ENCODE data around the gene MEGF8.
"Not testable (repeated sequence)": the region's sequence is repeated elsewhere in the genome, so short reads cannot be mapped to it uniquely, and the experiment has no call there.

MEGF8 gene

DNA sequence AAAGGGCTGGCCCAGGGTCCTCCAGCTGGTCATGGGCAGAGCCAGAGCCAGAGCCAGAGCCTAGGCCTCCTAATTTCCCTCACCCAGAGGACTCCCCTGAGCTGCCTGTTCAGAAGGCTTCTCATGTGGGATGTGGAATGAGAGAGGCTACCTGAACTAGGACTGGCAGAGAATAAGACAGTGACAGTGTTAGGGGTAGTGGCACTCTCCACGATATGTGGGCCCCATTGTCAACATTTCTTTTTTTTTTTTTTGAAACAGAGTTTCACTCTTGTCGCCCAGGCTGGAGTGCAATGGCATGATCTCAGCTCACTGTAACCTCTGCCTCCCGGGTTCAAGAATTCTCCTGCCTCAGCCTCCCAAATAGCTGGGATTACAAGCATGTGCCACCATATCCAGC lies 5.9 kb downstream of the MEGF8 start:
- not testable (repeated sequence) for DNase-seq (ENCODE audit: low spot score)

DNA sequence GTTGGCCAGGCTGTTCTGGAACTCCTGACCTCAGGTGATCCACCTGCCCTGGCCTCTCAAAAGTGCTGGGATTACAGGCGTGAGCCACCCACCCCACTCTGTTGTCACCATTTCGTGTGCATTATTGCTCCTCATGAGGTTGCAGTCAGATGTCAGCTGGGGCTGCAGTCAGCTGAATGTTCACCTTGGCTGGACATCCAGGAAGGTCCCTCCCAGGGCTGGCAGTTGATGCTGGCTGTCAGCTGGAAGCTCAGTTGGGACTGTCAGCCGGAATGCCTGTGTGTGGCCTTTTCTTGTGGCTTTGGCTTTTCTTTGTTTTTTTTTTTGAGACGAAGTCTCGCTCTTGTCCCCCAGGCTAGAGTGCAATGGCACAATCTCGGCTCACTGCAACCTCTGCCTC lies 6.6 kb downstream of the MEGF8 start:
- no peak for DNase-seq (ENCODE audit: low spot score)

DNA sequence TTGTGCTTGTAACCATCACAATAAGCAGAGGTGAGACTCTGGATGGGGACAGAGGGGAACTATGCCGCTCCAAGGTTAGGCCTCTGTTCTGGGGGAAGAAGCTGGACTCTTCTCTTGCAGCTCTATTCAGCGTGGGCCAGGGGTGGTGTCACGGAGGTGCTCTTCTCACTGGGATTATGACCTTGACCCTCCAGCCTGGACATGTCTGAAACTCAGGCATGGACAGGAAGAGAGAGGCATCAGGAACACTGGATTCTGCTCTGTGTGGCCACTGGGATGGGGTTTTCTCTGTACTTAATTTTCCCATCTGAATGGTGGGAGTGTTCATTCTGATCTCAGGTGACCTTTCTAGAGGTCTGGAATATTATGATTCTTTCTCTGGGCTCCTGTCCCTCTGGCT lies 7.6 kb downstream of the MEGF8 start:
- DNase-seq (ENCODE audit: low spot score), result no peak

DNA sequence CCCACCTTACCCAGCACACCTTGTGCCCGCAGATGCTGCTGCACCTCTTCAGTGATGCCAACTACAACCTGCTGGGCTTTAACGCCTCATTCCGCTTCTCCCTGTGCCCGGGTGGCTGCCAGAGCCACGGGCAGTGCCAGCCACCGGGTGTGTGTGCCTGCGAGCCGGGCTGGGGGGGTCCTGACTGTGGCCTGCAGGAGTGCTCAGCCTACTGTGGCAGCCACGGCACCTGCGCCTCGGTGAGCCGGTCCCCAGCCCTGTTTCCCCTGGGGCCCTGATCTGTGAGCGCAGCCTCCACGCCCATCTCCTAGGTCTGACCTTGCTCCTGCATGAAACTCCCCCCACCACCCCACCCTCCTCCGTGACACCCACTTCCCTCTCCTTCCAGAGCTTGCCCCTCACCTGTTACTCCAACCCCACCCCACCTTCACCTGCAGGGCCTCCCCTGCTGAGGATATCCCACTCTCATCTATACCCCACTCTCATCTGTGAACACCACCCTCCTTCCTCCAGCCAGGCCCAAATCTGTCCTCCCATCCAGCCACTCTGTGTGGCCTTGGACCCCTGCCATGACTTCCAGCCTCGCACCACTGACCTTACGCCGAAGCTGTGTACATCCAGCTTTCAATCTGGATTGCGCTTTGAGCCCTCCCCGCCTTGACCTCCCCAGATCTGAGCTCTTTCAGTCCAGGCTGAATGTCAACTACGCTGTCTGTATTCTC lies 8.7 kb downstream of the MEGF8 start:
- DNase-seq (ENCODE audit: low spot score), result no peak

DNA sequence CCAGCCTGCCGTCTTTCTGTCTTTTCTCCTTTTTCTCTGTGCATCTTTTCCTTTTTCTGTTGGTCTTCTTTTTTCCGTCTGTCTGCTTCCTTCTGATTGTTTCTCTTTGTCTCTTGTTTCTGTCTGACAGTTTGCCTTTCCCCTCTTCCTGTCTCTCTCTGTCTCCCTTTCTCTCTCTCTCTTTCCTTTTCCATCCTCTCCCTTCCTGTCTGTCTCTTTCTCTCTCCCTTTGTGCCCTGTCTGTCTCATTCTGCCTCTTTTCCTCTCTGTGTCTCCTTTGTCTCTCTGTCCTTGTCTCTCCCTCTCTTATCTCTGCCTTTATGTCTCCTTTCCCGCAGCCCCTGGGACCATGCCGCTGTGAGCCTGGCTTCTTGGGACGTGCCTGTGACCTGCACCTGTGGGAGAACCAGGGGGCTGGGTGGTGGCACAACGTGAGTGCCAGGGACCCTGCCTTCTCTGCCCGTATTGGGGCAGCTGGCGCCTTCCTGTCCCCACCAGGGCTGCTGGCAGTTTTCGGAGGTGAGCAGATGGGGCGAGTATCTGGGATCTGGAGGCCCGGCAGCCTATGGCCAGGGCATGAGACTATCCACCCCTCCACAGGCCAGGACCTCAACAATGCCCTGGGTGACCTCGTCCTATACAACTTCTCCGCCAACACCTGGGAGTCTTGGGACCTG lies 9.4 kb downstream of the MEGF8 start:
- DNase-seq (ENCODE audit: low spot score), result no peak

DNA sequence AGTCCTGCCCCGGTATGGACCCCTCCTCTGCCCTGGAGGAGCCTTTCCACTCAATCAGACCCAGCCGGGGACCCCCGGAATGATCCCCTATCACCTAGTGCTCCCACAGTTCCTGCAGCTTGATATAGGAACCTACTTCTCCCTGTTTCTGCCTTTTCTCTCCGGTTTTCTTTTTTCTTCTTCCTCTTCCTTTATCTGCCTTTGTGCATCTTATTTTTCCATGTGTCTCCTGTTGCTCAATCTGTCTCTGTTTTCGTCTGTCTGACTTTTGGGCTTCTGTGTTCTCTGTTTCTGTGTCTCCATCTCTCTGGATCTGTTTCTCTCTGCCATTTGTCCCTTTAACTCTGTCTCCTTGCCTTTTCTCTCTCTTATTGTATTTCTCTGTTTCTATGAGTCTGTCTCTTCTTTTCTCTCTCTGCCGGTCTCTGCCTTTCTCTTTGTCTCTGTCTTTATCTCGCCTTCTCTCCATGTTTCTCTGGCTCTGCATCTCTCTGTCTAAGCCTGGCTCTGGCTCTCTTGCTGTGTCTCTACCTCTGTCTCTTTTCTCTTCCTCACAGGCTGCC lies 10.0 kb downstream of the MEGF8 start:
- DNase-seq (ENCODE audit: low spot score), result no peak

DNA sequence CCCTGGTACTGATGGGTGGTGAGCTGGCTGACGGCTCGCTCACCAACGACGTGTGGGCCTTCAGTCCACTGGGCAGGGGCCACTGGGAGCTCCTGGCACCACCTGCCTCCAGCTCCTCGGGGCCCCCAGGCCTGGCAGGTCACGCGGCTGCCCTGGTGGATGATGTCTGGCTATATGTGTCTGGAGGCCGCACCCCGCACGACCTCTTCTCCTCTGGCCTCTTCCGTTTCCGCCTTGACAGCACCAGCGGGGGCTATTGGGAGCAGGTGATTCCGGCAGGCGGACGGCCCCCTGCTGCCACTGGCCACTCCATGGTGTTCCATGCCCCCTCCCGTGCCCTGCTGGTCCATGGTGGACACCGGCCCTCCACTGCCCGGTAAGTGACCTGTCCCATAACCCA lies 10.5 kb downstream of the MEGF8 start:
- DNase-seq (ENCODE audit: low spot score), result no peak

DNA sequence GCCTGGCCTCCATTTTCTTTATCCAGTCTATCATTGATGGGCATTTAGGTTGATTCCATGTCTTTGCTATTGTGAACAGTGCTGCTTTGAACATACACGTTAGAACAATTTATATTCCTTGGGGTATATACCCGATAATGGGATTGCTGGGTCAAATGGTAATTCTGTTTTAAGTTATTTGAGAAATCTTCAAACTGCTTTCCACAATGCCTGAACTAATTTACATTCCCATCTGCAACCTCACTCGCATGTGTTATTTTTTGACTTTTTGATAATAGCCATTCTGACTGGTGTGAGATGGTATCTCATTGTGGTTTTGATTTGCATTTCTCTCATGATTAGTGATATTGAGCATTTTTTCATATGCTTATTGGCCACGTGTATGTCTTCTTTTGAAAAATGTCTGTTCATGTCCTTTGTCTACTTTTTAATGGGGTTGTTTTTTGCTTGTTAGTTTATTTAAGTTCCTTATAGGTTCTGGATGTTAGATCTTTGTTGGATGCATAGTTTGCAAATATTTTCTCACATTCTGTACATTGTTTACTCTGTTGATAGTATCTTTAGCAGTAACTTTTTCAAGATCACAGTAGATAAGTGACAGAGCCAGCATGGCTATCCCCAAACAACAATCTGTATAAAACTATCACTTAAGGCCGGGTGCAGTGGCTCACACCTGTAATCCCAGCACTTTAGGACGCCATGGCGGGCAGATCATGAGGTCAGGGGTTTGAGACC lies 13.9 kb downstream of the MEGF8 start:
- DNase-seq (ENCODE audit: low spot score), result not testable (repeated sequence)

DNA sequence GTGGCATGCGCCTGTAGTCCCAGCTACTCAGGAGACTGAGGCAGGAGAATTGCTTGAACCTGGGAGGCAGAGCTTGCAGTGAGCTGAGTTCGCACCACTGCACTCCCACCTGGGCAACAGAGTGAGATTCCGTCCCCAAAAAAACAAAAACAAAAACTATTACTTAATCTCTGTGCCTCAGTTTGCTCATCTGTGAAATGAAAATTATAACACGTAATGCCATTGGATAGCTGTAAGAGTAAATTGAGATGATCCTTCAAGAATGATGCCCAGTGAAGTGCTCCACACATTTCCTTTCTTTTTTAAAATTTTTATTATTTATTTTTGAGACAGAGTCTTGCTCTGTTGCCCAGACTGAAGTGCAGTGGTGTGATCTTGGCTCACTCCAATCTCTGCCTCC lies 14.5 kb downstream of the MEGF8 start:
- not testable (repeated sequence) for DNase-seq (ENCODE audit: low spot score)

DNA sequence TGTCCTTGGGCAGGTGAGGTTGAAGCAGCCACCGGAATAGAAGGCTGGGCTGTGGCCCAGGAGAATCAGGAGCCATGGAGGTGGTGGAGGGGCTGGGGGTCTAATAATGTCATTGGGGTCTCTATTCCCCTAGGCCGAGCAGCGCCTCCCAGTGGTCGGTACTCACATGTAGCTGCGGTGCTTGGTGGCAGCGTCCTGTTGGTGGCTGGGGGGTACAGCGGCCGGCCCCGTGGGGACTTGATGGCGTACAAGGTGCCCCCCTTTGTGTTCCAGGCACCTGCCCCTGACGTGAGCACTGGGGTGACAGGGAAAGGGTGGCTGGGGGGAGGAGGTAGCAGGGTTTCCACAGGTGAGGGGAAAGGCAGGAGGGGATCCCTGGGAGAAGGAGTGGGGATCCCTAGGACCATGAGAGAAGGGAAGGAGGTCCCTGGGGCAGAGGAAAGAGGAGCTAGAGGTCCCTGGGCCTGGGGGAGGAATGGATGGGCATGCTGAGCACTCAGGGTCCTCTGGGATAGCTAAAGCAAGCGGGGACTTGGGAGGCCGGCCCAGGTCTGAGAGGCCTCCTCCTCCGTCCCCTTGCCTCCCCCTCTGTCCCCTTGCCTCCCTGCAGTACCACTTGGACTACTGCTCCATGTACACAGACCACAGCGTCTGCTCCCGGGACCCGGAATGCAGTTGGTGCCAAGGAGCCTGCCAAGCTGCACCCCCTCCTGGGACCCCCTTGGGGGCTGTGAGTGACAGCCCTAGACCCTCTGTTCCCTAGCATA lies 18.1 kb downstream of the MEGF8 start:
- no peak for DNase-seq (ENCODE audit: low spot score)

DNA sequence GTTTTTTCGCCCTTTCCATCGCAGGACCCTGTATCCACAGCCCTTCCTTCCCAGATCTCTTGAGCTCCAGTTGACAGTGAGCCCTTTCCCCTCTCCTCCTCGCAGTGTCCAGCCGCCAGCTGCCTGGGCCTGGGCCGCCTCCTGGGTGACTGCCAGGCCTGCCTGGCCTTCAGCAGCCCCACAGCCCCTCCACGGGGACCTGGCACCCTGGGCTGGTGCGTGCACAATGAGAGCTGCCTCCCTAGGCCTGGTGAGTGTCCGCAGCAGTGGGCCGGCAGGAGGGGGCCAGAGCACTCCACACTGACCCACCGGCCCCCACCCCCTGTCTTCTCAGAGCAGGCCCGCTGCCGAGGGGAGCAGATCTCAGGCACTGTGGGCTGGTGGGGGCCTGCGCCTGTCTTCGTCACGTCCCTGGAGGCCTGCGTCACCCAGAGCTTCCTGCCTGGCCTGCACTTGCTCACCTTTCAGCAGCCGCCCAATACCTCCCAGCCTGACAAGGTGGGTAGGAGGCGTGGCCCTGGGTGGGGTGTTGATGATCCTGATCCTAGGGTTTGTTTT lies 19.0 kb downstream of the MEGF8 start:
- DNase-seq (ENCODE audit: low spot score), result no peak

DNA sequence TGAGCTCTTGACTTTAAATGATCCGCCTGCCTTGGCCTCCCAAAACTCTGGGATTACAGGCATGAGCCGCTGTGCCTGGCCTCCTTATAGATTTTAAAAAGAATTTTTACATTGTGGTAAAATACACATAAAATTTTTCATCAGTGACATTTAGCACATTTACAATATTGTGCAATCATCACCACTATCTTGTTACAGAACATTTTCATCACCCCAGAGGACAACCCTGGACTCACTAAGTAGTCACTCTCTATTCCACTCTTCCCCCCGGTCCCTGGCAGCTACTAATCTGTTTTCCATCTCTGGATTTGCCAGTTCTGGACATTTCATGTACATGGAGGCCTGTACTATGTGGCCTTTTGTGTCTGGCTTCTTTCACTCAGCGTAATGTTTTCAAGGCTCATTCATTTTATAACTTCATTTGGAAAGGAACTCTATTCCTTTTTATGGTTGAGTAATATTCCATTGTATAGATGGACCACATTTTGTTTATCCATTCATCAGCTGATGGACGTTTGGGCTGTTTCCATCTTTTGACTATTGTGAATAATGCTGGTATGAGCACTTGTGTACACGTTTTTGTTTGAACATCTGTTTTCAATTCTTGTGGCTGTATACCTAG lies 19.9 kb downstream of the MEGF8 start:
- DNase-seq (ENCODE audit: low spot score), result no peak

DNA sequence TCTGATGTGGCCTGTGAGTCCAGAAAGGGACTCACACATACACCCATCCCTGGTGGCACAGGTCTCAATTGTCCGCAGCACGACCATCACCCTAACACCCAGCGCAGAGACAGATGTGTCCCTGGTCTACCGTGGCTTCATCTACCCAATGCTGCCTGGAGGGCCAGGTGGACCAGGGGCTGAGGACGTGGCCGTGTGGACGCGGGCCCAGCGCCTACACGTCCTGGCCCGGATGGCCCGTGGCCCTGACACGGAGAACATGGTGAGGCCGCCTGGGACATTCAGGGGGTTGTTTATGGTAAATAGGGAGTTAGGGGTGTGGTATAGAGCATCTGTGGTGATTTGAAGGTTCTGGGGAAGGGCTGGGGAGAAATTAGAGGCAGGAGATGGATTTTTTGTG lies 22.8 kb downstream of the MEGF8 start:
- DNase-seq (ENCODE audit: low spot score), result no peak

DNA sequence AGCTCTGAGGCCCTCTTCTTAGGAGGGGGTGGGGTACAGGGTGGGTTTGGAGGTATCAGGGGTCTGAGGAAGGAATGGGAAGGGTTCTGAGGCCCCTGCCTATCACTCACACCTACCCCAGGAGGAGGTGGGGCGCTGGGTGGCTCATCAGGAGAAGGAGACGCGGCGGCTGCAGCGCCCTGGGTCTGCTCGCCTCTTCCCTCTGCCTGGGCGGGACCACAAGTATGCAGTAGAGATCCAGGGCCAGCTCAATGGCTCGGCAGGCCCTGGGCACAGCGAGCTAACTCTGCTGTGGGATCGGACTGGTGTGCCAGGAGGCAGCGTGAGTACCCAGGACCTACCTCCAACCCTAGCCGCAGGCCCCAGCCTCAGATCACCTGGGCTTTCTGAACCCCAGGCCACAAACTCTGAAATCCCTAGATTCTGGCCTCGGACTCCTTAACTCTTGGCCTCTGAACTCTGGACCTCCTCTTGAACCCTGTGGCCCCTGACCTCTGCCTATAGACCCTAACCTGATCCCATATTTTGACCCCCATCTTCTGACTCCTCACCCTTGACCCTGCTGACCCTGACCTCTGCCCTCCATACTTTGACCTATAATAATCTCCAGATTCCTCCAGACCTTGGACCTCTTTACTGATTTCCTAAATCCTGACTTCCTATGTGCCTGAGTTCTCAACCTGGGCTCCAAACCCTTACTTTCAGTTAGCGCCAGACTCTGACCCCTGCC lies 24.1 kb downstream of the MEGF8 start:
- DNase-seq (ENCODE audit: low spot score), result no peak

DNA sequence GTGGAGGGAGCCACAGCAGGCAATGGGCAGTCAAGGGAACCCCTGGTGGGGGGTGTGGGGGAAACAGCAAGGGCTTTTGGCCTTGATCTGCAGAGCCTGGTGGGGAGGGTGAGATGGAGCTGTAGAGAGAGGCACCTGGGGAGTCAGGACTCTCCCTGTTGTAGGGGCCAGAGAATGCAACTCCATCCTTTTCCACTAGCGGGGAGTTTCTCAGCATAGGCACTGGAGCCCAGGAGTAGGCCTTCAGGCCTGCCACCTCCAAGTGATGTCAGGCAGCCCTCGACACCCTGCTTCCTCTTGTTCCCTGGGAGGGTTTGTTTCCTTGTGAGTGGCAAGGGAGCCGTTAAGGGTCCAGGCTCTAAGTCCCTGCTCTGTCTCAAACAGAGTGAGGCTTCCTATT lies 25.0 kb downstream of the MEGF8 start:
- DNase-seq (ENCODE audit: low spot score), result no peak

DNA sequence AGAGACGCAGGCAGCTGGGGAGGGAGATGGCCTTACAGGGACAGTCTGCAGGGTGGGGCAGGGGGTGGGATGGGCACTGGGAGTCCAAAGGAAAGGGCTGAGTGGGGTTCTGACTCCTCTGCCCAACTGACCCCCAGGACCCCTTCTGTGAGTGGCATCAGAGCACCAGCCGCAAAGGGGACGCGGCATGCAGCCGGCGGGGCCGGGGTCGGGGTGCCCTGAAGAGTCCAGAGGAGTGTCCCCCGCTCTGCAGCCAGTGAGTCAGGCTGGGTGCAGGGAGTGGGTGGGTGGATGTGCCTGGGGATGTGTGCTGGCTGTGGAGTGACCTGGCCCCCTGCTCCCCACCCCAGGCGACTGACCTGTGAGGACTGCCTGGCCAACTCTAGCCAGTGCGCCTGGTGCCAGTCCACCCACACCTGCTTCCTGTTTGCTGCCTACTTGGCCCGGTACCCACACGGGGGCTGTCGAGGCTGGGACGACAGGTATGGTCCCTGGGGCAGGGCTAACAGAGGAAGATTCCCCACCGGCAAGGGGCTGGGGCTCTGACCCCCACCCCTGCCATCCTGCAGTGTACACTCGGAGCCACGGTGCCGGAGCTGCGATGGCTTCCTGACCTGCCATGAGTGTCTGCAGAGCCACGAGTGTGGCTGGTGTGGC lies 25.8 kb downstream of the MEGF8 start:
- DNase-seq (ENCODE audit: low spot score), result no peak

DNA sequence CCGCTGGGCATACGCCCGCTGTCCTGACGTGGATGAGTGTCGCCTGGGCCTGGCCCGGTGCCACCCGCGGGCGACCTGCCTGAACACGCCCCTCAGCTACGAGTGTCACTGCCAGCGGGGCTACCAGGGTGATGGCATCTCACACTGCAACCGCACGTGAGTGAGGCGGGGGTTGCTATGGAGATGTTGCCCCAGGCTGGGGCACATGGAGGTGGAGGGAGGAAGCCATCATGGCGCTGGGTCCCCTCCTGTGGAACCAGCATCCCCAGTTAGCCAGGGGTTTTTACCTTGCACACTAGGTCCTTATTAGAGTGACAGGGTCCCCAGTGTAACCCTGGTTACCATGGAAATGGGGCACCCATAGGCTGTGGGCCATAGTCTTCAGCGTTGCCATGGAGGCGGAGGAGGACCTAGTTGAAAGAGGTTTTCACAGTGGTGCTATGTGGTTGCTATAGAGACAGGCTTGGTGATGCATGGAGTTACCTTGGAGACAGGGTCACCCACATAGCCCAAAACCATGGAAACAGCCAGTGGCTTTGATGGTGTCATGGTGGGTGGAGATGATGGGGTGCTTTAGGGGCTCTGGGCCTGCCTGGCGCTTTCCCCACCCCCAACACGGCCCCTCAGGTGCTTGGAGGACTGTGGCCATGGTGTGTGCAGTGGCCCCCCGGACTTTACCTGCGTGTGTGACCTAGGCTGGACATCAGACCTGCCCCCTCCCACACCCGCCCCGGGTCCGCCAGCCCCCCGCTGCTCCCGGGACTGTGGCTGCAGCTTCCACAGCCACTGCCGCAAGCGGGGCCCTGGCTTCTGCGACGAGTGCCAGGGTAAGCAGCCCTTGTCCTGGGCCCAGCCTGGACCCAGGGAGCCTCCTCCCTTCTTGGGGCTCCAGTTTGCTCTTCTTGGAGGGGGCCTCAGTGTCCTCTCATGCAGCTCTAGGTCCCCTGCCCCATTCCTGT lies 27.1 kb downstream of the MEGF8 start:
- peak; percentile 89 for DNase-seq (ENCODE audit: low spot score)

DNA sequence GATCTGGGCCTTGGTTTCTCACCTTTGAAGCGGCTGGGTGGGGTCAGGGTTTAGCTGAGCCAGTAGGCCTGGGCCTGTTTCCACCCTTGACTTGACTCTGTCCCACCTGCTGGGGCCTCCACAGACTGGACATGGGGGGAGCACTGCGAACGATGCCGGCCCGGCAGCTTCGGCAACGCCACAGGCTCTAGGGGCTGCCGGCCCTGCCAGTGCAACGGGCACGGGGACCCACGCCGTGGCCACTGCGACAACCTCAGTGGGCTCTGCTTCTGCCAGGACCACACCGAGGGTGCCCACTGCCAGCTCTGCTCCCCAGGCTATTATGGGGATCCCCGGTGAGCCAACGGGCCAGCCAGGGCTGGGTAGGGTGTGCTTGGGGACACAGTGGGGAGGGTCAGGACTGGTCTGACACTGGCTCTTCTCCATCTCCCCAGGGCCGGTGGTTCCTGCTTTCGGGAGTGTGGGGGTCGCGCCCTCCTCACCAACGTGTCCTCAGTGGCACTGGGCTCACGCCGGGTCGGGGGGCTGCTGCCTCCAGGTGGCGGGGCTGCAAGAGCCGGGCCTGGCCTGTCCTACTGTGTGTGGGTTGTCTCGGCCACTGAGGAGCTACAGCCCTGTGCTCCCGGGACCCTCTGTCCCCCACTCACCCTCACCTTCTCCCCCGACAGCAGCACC lies 28.0 kb downstream of the MEGF8 start:
- DNase-seq (ENCODE audit: low spot score), result no peak

Data from putamen (tissue), 1 donor.